PFSK-1 (cell line): ENCODE results near the gene CERS4.

Source experiments
- POLR2AphosphoS5 ChIP-seq: IDR thresholded peaks from 2 replicates; pipeline ENCODE4 v1.6.1; 2012; ENCODE audit warnings: low read depth, mild to moderate bottlenecking, control low read depth, low read length, moderate library complexity
- SIN3A ChIP-seq: IDR thresholded peaks from 2 replicates; pipeline ENCODE4 v1.6.1; 2012; ENCODE audit warnings: mild to moderate bottlenecking, low read length, moderate library complexity, borderline replicate concordance; ENCODE audit not compliant: insufficient read depth

- TF ChIP-seq POLR2AphosphoS5 = no peak
- TF ChIP-seq SIN3A = no peak
Measured at GRCh38 chr19:8204961-8205360, 4.2 kb upstream of the CERS4 start.
